Mucosa of stomach (tissue), 1 donor: ENCODE data around the gene PPP1CC.

ENCODE experiments used
- H3K27me3 ChIP-seq: one replicate; pipeline ENCODE4 v1.7.0; 2013; ENCODE audit warnings: mild to moderate bottlenecking, low read length; ENCODE audit not compliant: control insufficient read depth, insufficient read depth
- H3K36me3 ChIP-seq: one replicate; pipeline ENCODE4 v1.7.0; 2013; ENCODE audit warnings: low read length; ENCODE audit not compliant: control insufficient read depth, insufficient read depth
- H3K4me1 ChIP-seq: one replicate; pipeline ENCODE4 v1.7.0; 2013; ENCODE audit warnings: mild to moderate bottlenecking, low read length; ENCODE audit not compliant: control insufficient read depth, insufficient read depth
- H3K4me3 ChIP-seq: one replicate; pipeline ENCODE4 v1.7.0; 2013; ENCODE audit warnings: low read length
- H3K9ac ChIP-seq: one replicate; pipeline ENCODE4 v1.7.0; 2013; ENCODE audit warnings: mild to moderate bottlenecking, low read length, moderate library complexity
- H3K9me3 ChIP-seq: one replicate; pipeline ENCODE4 v1.7.0; 2013; ENCODE audit warnings: mild to moderate bottlenecking, low read length, moderate library complexity; ENCODE audit not compliant: control insufficient read depth
- donor health status: Pancreatic carcinoma.

Gene PPP1CC

GRCh38 chr12:110742718-110743570 lies at the start of gene PPP1CC:
Gene PPP1CC (minus strand): TSS chr12:110742891. CDS start chr12:110742707, 184 bp downstream.
- Histone ChIP-seq H3K9ac (peak within 1 kb of the TSS; percentile 89), H3K4me3 (peak within 1 kb of the TSS; percentile 39), H3K9me3 (no peaks in the 10 kb centered on the region), H3K27me3 (no peaks in the 10 kb centered on the region), H3K4me1 (peaks cover 28% of the 10 kb centered on the region), H3K36me3 (no peaks in the 10 kb centered on the region)

DNA sequence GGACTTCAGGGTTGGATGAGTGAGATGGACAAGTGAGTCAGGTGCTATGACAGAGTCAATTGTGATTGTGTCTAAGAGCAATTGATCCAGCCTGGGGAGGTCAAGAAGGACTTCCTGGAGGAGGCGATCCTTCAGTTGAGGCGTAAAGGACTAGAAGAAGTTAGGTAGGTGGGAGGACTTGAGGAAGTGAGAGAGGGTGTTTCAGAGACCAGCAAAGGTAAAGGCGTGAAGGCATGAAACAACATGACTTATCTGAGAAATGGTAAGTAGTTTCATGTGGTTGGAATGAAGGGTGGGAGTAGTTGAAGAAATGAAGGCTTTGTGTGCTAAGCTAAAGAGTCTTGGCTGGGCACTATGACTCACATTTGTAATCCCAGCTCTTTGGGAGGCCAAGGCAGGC lies 48.9 kb upstream of the PPP1CC start:
- Histone ChIP-seq H3K36me3 (no peaks in the 10 kb centered on the region), H3K9me3 (no peaks in the 10 kb centered on the region), H3K9ac (no peak overlapping the region), H3K27me3 (no peaks in the 10 kb centered on the region), H3K4me1 (no peaks in the 10 kb centered on the region), H3K4me3 (no peak overlapping the region)

DNA sequence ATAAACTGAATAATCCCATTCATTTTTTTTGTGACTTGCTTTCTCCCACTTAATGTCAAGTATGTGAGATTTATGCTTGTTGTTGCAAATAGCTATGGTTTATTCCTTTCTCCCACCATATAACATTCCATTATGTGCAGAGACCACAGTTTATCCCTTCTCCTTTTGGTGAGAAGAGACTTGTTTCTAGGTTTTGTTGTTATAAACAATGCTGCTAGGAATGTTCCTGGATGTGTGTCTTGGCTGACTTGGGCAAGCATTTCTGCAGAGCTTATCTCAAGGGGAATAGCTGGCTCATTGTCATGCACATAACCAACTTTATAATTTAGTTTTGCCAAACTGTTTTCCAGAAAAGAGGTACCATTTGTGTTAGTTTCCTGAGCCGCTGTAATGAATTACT lies 47.6 kb upstream of the PPP1CC start:
- Histone ChIP-seq H3K36me3 (no peaks in the 10 kb centered on the region), H3K27me3 (no peaks in the 10 kb centered on the region), H3K4me1 (no peaks in the 10 kb centered on the region), H3K9ac (no peak overlapping the region), H3K4me3 (no peak overlapping the region), H3K9me3 (no peaks in the 10 kb centered on the region)

- Histone ChIP-seq H3K27me3 (no peaks in the 10 kb centered on the region), H3K4me3 (no peak overlapping the region), H3K4me1 (no peaks in the 10 kb centered on the region), H3K9me3 (no peaks in the 10 kb centered on the region), H3K9ac (no peak overlapping the region), H3K36me3 (no peaks in the 10 kb centered on the region)
These were observed 43.3 kb upstream of the PPP1CC start for GRCh38 chr12:110786012-110786411.

DNA sequence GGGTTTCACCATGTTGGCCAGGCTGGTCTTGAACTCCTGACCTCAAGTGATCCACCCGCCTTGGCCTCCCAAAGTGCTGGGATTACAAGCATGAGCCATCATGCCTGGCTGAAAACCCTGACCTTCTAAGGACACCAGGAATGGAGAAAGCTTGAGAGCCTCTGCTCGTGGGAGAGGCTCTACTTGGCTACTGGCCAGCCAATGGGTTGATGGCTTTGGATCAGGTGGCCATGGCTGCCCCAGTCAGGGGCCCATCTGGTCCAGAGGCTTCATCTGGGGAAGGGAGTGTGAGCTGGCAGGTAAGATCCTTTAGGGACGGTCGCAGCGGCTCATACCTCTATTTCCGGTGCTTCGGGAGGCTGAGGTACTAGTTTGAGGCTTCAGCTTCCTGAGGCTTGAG lies 42.5 kb upstream of the PPP1CC start:
- Histone ChIP-seq H3K36me3 (no peaks in the 10 kb centered on the region), H3K27me3 (no peaks in the 10 kb centered on the region), H3K9me3 (no peaks in the 10 kb centered on the region), H3K4me3 (no peak overlapping the region), H3K9ac (no peak overlapping the region), H3K4me1 (no peaks in the 10 kb centered on the region)

- Histone ChIP-seq H3K36me3 (no peaks in the 10 kb centered on the region), H3K27me3 (no peaks in the 10 kb centered on the region), H3K9ac (no peak overlapping the region), H3K4me3 (no peak overlapping the region), H3K4me1 (no peaks in the 10 kb centered on the region), H3K9me3 (no peaks in the 10 kb centered on the region)
These were observed 40.2 kb upstream of the PPP1CC start for GRCh38 chr12:110782922-110783321.

GRCh38 chr12:110782094-110782493 lies 39.4 kb upstream of the PPP1CC start:
- Histone ChIP-seq H3K9me3 (no peaks in the 10 kb centered on the region), H3K4me1 (no peaks in the 10 kb centered on the region)

DNA sequence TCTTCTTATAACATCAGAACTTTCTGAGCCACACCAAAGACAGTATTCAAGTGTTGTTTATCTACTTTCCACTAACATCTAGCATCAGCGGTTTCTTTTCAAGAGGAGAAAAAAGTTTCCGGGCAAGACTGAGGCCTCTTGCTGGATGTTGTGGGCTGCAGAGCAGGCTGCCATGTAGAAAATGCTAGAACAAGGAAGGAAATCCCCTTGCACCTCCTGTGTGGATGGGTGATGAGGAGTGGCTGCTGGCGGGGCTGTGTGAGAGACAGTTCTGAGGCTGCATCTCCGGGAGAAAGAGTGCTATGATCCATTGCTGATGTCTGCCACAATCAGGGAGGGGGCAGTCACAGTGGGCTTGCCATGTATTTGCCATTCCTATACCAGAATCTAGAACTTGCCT lies 37.8 kb upstream of the PPP1CC start:
- H3K4me3 ChIP-seq, result no peak overlapping the region
- H3K9ac ChIP-seq, result no peak overlapping the region
- no peaks in the 10 kb centered on the region for H3K36me3 ChIP-seq
- H3K27me3 ChIP-seq, result no peaks in the 10 kb centered on the region
- no peaks in the 10 kb centered on the region for H3K9me3 ChIP-seq
- H3K4me1 ChIP-seq, result no peaks in the 10 kb centered on the region

More at GRCh38 chr12:110782094-110782493, 39.4 kb upstream of the PPP1CC start:
- Histone ChIP-seq H3K4me3 (no peak overlapping the region), H3K36me3 (no peaks in the 10 kb centered on the region), H3K27me3 (no peaks in the 10 kb centered on the region), H3K9ac (no peak overlapping the region)

DNA sequence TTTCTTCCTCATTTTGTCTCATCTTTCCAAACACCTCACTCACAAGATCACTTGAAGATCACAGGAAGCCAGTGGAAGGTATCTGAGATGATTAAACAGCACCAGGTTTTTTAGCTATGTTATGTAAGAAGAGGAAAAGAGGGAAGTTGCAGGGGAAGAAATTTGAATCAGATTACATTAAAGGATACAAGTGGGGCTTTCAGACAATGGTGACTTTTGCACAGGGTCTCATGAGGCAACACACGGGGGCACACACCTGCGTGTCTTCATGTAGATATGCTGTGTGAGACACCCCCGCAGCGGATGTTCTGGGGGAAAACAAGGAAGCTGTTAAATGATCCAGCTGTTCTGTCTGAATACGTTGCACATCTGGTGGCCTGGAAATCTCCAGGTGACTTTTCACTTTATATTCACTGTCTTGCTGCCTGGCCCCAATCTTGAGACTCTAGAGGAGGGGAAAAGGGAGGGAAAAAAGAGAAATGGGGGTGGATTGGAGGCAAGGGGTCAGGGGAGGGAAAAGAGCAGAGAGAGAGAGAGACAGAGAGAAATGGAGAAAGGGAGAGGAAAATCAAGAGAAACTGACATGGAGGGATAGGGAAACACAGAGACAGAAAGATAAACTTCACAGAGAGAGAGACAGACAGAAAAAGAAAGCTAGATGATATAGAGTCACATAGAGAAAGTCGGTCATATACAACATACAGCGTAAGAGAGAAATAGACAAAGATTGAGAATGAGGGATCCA lies 36.3 kb upstream of the PPP1CC start:
- Histone ChIP-seq H3K9me3 (no peaks in the 10 kb centered on the region), H3K36me3 (no peaks in the 10 kb centered on the region), H3K4me1 (no peaks in the 10 kb centered on the region), H3K27me3 (no peaks in the 10 kb centered on the region), H3K9ac (no peak overlapping the region), H3K4me3 (no peak overlapping the region)

DNA sequence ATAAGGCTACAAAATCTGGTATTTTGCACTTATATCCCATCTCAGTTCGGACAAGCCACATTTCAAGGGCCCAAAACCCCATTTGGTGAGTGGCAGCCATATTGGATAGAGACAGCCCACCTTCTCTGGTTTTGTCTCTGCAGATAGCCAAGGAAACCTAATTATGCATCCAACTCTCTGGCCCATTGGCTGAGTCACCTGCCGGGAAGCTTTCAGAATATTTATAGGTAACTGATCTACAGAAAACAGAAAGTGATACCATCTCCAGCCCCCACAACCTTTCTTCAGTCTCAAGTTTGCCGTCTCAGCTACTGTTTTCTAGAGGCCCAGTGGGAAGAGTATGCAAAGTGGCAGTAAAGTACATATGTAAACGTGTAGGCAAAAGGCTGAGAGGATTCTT lies 33.7 kb upstream of the PPP1CC start:
- H3K27me3 ChIP-seq, result no peaks in the 10 kb centered on the region
- no peak overlapping the region for H3K9ac ChIP-seq
- no peak overlapping the region for H3K4me3 ChIP-seq
- no peaks in the 10 kb centered on the region for H3K36me3 ChIP-seq
- H3K4me1 ChIP-seq, result no peaks in the 10 kb centered on the region
- H3K9me3 ChIP-seq, result no peaks in the 10 kb centered on the region

DNA sequence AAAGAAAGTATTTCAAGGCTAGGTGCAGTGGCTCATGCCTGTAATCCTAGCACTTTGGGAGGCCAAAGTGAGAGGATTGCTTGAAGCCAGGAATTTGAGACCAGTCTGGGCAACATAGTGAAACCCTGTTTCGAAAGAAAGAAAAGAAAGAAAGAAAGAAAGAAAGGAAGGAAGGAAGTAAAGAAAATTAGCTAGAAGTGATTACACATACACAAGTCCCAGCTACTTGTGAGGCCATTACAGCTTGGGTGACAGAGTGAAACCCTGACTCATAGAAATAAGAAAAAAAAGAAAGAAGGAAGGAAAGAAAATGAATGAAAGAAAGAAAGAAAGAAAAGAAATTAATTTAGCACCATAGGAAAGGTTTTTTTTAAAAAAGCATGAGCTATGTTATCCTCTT lies 33.3 kb upstream of the PPP1CC start:
- H3K27me3 ChIP-seq, result no peaks in the 10 kb centered on the region
- no peaks in the 10 kb centered on the region for H3K36me3 ChIP-seq
- H3K9ac ChIP-seq, result no peak overlapping the region
- no peaks in the 10 kb centered on the region for H3K4me1 ChIP-seq
- no peaks in the 10 kb centered on the region for H3K9me3 ChIP-seq
- no peak overlapping the region for H3K4me3 ChIP-seq

DNA sequence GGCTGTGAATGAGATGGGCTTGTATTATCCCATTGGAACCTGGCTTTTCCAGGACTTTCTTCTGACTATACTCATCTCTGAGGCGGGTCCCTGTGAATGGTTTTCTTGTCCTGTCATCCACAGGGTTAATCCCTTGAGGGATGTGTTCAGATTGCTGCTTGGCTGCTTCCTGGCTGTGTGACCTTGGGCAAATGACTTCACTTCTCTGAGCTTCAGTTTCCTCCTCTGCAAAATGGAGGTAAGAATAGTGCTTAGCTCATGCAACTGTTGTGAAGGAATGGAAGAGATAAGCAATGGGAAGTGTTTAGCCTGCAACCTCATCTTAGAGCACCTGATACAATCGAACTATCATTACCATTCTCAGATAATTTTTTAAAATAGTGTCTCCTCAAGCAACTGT lies 32.1 kb upstream of the PPP1CC start:
- H3K9me3 ChIP-seq, result no peaks in the 10 kb centered on the region
- no peaks in the 10 kb centered on the region for H3K4me1 ChIP-seq
- H3K36me3 ChIP-seq, result no peaks in the 10 kb centered on the region
- no peak overlapping the region for H3K4me3 ChIP-seq
- H3K27me3 ChIP-seq, result no peaks in the 10 kb centered on the region
- H3K9ac ChIP-seq, result no peak overlapping the region
